ENCODE data around the gene CMTM8. TPM values are rescaled to one million over a fixed set of nuclear protein-coding genes. Genes with fewer than 3 reads are reported as not detected.

CMTM8 gene
- total RNA-seq, 1 experiment from 2014 or later: 9.0 TPM

GRCh38 chr3:32401556-32402081, 163.1 kb downstream of the CMTM8 start (continued):
- TF ChIP-seq ELF4 (CRISPR knock-in tag; IDR thresholded peaks at IDR 0.05; ENCODE audit: low read depth): peak; percentile 40; the same call in 1 of the 2 replicates
- no peak for TF ChIP-seq GABPB1 (CRISPR knock-in tag; IDR thresholded peaks at IDR 0.05)
- 0 out of 2 replicates have a peak, but pooled peaks have one; percentile 40 for TF ChIP-seq TP53 (CRISPR knock-in tag; IDR thresholded peaks at IDR 0.05)
- peak; percentile 15; the same call in 1 of the 2 replicates for TF ChIP-seq ETV6 (CRISPR knock-in tag; IDR thresholded peaks at IDR 0.05)
- no peak for TF ChIP-seq AR (CRISPR knock-in tag; IDR thresholded peaks at IDR 0.05)
- no peak for TF ChIP-seq ZNF219 (CRISPR knock-in tag; IDR thresholded peaks at IDR 0.05; ENCODE audit: borderline replicate concordance)
- TF ChIP-seq CBFB (CRISPR knock-in tag; IDR thresholded peaks at IDR 0.05; ENCODE audit: low read depth): no peak
- no peak; the same call in 1 of the 2 replicates for TF ChIP-seq E2F5 (CRISPR knock-in tag; IDR thresholded peaks at IDR 0.05)
- no peak for TF ChIP-seq CDX4 (CRISPR knock-in tag; IDR thresholded peaks at IDR 0.05; ENCODE audit: borderline replicate concordance)
- TF ChIP-seq FOXJ3 (CRISPR knock-in tag; IDR thresholded peaks at IDR 0.05; ENCODE audit: borderline replicate concordance): no peak
- no peak for TF ChIP-seq GTF2I (CRISPR knock-in tag; conservative IDR thresholded peaks at IDR 0.05)
- TF ChIP-seq ZNF532 (CRISPR knock-in tag; IDR thresholded peaks at IDR 0.05; ENCODE audit: borderline replicate concordance): no peak
- TF ChIP-seq ZNF317 (CRISPR knock-in tag; IDR thresholded peaks at IDR 0.05; ENCODE audit: borderline replicate concordance, low read depth): no peak
- TF ChIP-seq EMX1 (CRISPR knock-in tag; IDR thresholded peaks at IDR 0.05): 0 out of 2 replicates have a peak, but pooled peaks have one; percentile 59
- TF ChIP-seq JAZF1 (CRISPR knock-in tag; IDR thresholded peaks at IDR 0.05): no peak
- no peak; the same call in 1 of the 2 replicates for TF ChIP-seq ZNF423 (CRISPR knock-in tag; IDR thresholded peaks at IDR 0.05)
- TF ChIP-seq PRDM15 (CRISPR knock-in tag; IDR thresholded peaks at IDR 0.05): no peak
- no peak for TF ChIP-seq E2F4 (CRISPR knock-in tag; IDR thresholded peaks at IDR 0.05; ENCODE audit: borderline replicate concordance, low read depth)
- TF ChIP-seq ZNF396 (CRISPR knock-in tag; IDR thresholded peaks at IDR 0.05; ENCODE audit: borderline replicate concordance): no peak
- TF ChIP-seq TCF7 (CRISPR knock-in tag; IDR thresholded peaks at IDR 0.05; ENCODE audit: low read depth): no peak
- TF ChIP-seq ZBTB21 (CRISPR knock-in tag; IDR thresholded peaks at IDR 0.05; ENCODE audit: borderline replicate concordance): peak; percentile 62; the same call in 1 of the 2 replicates
- no peak for TF ChIP-seq ESRRA (CRISPR knock-in tag; IDR thresholded peaks at IDR 0.05; ENCODE audit: borderline replicate concordance)
- no peak for TF ChIP-seq FOXK1 (CRISPR knock-in tag; IDR thresholded peaks at IDR 0.05)
- no peak for TF ChIP-seq NR3C1 (CRISPR knock-in tag; conservative IDR thresholded peaks at IDR 0.05; ENCODE audit: low read depth)
- peak; percentile 80 for TF ChIP-seq MAX (CRISPR knock-in tag; IDR thresholded peaks at IDR 0.05)
- TF ChIP-seq NFATC4 (CRISPR knock-in tag; IDR thresholded peaks at IDR 0.05): no peak
